Effector memory CD4-positive, alpha-beta T cell (primary cell): ENCODE data around the gene SRPX2.

Source experiments
- DNase-seq, 3 donors: peaks; one replicate each; pipeline ENCODE4 v3.0.0-alpha.2; 2020
- H3K27ac ChIP-seq: 2 replicates; pipeline ENCODE4 v1.7.0; 2013; ENCODE audit warnings: mild to moderate bottlenecking, low read length, moderate library complexity; ENCODE audit not compliant: insufficient read depth, poor library complexity, severe bottlenecking
- H3K27me3 ChIP-seq: replicated peaks from 2 replicates; pipeline ENCODE4 v1.7.0; 2013; ENCODE audit warnings: mild to moderate bottlenecking, low read length; ENCODE audit not compliant: insufficient read depth, control insufficient read depth, poor library complexity, severe bottlenecking
- H3K36me3 ChIP-seq: 2 replicates; pipeline ENCODE4 v1.7.0; 2013; ENCODE audit warnings: mild to moderate bottlenecking, low read length, moderate library complexity; ENCODE audit not compliant: control insufficient read depth, insufficient read depth
- H3K4me1 ChIP-seq: 2 replicates; pipeline ENCODE4 v1.7.0; 2013; ENCODE audit warnings: low read length, mild to moderate bottlenecking; ENCODE audit not compliant: control insufficient read depth, insufficient read depth, poor library complexity, severe bottlenecking
- H3K4me3 ChIP-seq: 2 replicates; pipeline ENCODE4 v1.7.0; 2013; ENCODE audit warnings: low read length, low read depth, mild to moderate bottlenecking; ENCODE audit not compliant: insufficient read depth, poor library complexity, severe bottlenecking
- H3K9me3 ChIP-seq: 2 replicates; pipeline ENCODE4 v1.7.0; 2013; ENCODE audit warnings: mild to moderate bottlenecking, low read length, moderate library complexity; ENCODE audit not compliant: control insufficient read depth
- total RNA-seq, 3 donors: gene quantifications; one replicate each; lab custom pipeline; 2026; lab: John Stamatoyannopoulos, UW

Gene SRPX2, protein sequence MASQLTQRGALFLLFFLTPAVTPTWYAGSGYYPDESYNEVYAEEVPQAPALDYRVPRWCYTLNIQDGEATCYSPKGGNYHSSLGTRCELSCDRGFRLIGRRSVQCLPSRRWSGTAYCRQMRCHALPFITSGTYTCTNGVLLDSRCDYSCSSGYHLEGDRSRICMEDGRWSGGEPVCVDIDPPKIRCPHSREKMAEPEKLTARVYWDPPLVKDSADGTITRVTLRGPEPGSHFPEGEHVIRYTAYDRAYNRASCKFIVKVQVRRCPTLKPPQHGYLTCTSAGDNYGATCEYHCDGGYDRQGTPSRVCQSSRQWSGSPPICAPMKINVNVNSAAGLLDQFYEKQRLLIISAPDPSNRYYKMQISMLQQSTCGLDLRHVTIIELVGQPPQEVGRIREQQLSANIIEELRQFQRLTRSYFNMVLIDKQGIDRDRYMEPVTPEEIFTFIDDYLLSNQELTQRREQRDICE
- 0 reads per million in 3 donors for total RNA-seq

DNA sequence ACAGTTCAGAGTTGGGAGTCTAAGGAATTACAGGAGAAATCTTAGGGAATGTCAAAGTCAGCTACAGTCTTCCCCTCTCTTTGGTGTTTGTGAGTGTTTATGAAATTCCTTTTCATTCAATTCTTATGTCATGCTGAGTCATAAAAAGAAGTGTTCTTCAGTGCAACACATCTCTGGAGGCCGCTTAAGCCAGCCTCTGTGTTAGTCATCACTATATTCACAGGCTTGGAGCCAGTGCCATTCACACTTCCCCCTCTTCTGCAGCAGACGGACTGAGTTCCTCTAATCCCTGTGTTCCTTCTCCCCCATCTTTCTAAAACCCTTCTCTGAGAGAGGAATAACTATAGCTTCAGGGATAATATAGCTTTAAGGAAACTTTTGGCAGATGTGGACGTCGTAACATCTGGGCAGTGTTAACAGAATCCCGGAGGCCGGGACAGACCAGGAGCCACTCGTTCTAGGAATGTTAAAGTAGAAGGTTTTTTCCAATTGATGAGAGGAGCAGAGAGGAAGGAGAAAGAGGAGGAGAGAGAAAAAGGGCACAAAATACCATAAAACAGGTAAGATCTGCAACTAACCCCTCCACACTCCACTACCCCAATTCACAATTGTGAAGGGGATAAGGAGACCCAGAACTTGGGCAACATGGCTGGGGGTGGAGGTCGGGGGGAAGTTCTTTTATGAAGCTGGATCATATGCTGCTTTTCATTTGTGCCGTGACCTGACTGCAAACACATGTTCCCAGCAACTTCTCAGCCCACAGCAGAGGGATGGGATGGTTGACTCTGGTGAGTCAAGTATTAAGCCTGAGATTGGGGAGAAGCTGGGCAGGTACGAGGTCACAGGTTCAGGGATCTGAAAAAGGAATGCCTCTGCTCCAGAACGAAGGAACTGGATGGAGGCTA, at the start of gene SRPX2:
SRPX2 (plus strand) TSS at position 244 of the 905 bp plus-strand sequence. CDS start 2,124 bp downstream, outside the sequence.
- Histone ChIP-seq H3K27ac (no peak within 1 kb of the TSS), H3K9me3 (no peaks in the 10 kb centered on the region), H3K4me1 (no peaks in the 10 kb centered on the region), H3K27me3 (no peaks in the 10 kb centered on the region), H3K36me3 (no peaks in the 10 kb centered on the region), H3K4me3 (no peak within 1 kb of the TSS)
- DNase-seq: no peak

- Histone ChIP-seq H3K4me3 (no peak overlapping the region), H3K27me3 (no peaks in the 10 kb centered on the region)
Observed at GRCh38 chrX:100596601-100597000, 47.4 kb upstream of the SRPX2 start.

GRCh38 chrX:100599456-100599855, 44.5 kb upstream of the SRPX2 start:
- no peaks in the 10 kb centered on the region for H3K9me3 ChIP-seq
- H3K4me3 ChIP-seq: no peak overlapping the region
- H3K36me3 ChIP-seq: no peaks in the 10 kb centered on the region
- no peak for DNase-seq
- no peak overlapping the region for H3K27ac ChIP-seq
- H3K27me3 ChIP-seq: no peaks in the 10 kb centered on the region
- no peaks in the 10 kb centered on the region for H3K4me1 ChIP-seq

More at GRCh38 chrX:100596601-100597000, 47.4 kb upstream of the SRPX2 start:
- DNase-seq: no peak
- H3K9me3 ChIP-seq: no peaks in the 10 kb centered on the region
- H3K36me3 ChIP-seq: no peaks in the 10 kb centered on the region
- H3K27ac ChIP-seq: no peak overlapping the region
- H3K4me1 ChIP-seq: no peaks in the 10 kb centered on the region

DNA sequence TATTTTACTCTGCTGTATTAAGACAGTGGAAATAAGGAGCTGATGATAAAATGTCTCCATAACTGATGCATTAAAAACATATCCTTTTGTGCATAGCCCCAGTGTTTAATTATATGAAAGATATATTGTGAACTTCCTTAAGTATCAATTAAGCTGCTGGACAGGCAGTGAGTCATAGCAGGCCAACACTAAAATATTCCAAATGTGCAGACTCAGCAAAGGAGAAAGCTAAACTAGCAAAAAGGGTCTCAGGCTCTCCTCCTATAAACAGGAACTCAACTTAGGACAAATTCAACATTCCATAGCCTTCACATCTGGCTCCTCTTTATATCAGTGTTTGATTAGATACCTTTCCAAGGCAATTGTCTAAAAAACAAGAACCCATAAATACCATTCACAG, 43.7 kb upstream of the SRPX2 start:
- Histone ChIP-seq H3K36me3 (no peaks in the 10 kb centered on the region), H3K4me1 (no peaks in the 10 kb centered on the region), H3K27ac (no peak overlapping the region), H3K27me3 (no peaks in the 10 kb centered on the region), H3K9me3 (no peaks in the 10 kb centered on the region), H3K4me3 (no peak overlapping the region)
- no peak for DNase-seq

GRCh38 chrX:100600758-100601157, 43.2 kb upstream of the SRPX2 start:
- no peaks in the 10 kb centered on the region for H3K36me3 ChIP-seq
- no peak overlapping the region for H3K4me3 ChIP-seq
- no peak for DNase-seq
- no peaks in the 10 kb centered on the region for H3K4me1 ChIP-seq
- no peaks in the 10 kb centered on the region for H3K27me3 ChIP-seq
- H3K9me3 ChIP-seq: no peaks in the 10 kb centered on the region
- H3K27ac ChIP-seq: no peak overlapping the region

- no peak overlapping the region for H3K27ac ChIP-seq
- H3K4me3 ChIP-seq: no peak overlapping the region
- DNase-seq: no peak
- no peaks in the 10 kb centered on the region for H3K27me3 ChIP-seq
- H3K9me3 ChIP-seq: no peaks in the 10 kb centered on the region
- H3K36me3 ChIP-seq: no peaks in the 10 kb centered on the region
- no peaks in the 10 kb centered on the region for H3K4me1 ChIP-seq
Observed at GRCh38 chrX:100606753-100607152, 37.2 kb upstream of the SRPX2 start.

DNA sequence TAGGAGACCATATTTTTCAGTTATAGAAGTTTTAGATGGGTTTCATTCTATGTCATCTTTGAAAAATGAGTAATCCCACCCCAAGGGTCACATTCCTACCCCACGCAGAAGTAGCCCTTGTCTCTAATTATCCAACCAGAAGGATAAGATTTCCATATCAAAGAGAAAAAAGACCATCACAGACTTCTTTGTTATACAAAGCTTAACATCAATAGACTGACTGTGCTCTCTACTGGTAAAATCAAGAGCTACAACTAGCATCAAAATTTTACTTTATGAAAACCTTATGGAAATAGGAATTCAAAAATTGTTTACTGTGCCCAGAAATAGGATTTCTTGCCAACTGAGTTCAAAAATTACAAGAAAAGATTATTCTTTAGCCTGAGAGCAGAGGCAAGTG, 34.4 kb upstream of the SRPX2 start:
- no peaks in the 10 kb centered on the region for H3K27me3 ChIP-seq
- no peaks in the 10 kb centered on the region for H3K36me3 ChIP-seq
- H3K4me1 ChIP-seq: no peaks in the 10 kb centered on the region
- no peaks in the 10 kb centered on the region for H3K9me3 ChIP-seq
- H3K4me3 ChIP-seq: no peak overlapping the region
- H3K27ac ChIP-seq: no peak overlapping the region
- DNase-seq: no peak

DNA sequence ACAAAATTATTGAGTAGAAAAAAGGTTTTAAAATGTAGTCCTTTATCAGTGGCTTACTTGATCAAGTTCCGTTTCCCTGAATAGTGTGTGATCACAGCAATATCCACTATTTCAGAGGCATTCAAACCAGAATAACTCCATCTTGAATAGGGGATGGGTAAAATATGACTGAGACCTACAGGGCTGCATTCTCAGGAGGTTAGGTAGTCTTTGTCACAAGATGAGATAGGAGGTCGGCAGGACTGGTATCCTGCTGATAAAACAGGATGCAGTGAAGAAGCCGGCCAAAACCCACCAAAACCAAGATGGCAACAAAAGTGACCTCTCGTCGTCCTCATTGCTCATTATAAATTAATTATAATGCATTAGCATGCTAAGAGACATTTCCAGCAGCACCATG, 32.0 kb upstream of the SRPX2 start:
- no peak for DNase-seq

GRCh38 chrX:100615005-100615404, 29.0 kb upstream of the SRPX2 start:
- Histone ChIP-seq H3K4me3 (no peak overlapping the region), H3K36me3 (no peaks in the 10 kb centered on the region), H3K4me1 (no peaks in the 10 kb centered on the region), H3K9me3 (no peaks in the 10 kb centered on the region), H3K27me3 (no peaks in the 10 kb centered on the region), H3K27ac (no peak overlapping the region)
- no peak for DNase-seq

More for the DNA sequence above, 32.0 kb upstream of the SRPX2 start:
- Histone ChIP-seq H3K36me3 (no peaks in the 10 kb centered on the region), H3K27me3 (no peaks in the 10 kb centered on the region), H3K9me3 (no peaks in the 10 kb centered on the region), H3K4me1 (no peaks in the 10 kb centered on the region), H3K4me3 (no peak overlapping the region), H3K27ac (no peak overlapping the region)

GRCh38 chrX:100623001-100623400, 21.0 kb upstream of the SRPX2 start:
- Histone ChIP-seq H3K9me3 (no peaks in the 10 kb centered on the region), H3K27me3 (no peaks in the 10 kb centered on the region), H3K36me3 (no peaks in the 10 kb centered on the region), H3K4me1 (no peaks in the 10 kb centered on the region), H3K4me3 (no peak overlapping the region), H3K27ac (no peak overlapping the region)
- DNase-seq: no peak
